BE2C (cell line): ENCODE data around the gene CD244.

Experiments used
- DNase-seq: peaks from one replicate; pipeline ENCODE4 v3.0.0-alpha.2; 2020
- H3K27me3 ChIP-seq: fragments of 250-450 bp; sonication (Bioruptor Pico); 2 replicates; pipeline ENCODE4 v1.5.1; 2020; ENCODE audit warnings: mild to moderate bottlenecking
- H3K36me3 ChIP-seq: fragments of 250-450 bp; sonication (Bioruptor Pico); 2 replicates; pipeline ENCODE4 v1.5.1; 2020; ENCODE audit warnings: mild to moderate bottlenecking
- H3K4me1 ChIP-seq: fragments of 250-450 bp; sonication (Bioruptor Pico); 2 replicates; pipeline ENCODE4 v1.5.1; 2020
- H3K4me3 ChIP-seq: 2 replicates; pipeline ENCODE4 v1.5.1; 2011; ENCODE audit warnings: low read depth, low read length
- H3K9me3 ChIP-seq: fragments of 250-450 bp; sonication (Bioruptor Pico); 2 replicates; pipeline ENCODE4 v1.5.1; 2020
- CTCF ChIP-seq: IDR thresholded peaks from 2 replicates; pipeline ENCODE4 v1.5.1; 2012; ENCODE audit warnings: mild to moderate bottlenecking, low read depth, low read length

Gene CD244

GRCh38 chr1:160798439-160798838 lies 64.2 kb downstream of the CD244 start:
- Histone ChIP-seq H3K27me3 (no peaks in the 10 kb centered on the region; the same call in 1 of the 2 replicates), H3K36me3 (no peaks in the 10 kb centered on the region), H3K9me3 (no peaks in the 10 kb centered on the region), H3K4me3 (no peak overlapping the region), H3K4me1 (no peaks in the 10 kb centered on the region)
- TF ChIP-seq CTCF, result no peak
- no peak for DNase-seq

GRCh38 chr1:160797861-160798273 lies 64.8 kb downstream of the CD244 start:
- Histone ChIP-seq H3K4me1 (no peaks in the 10 kb centered on the region), H3K9me3 (no peaks in the 10 kb centered on the region), H3K36me3 (no peaks in the 10 kb centered on the region), H3K4me3 (no peak overlapping the region), H3K27me3 (no peaks in the 10 kb centered on the region; the same call in 1 of the 2 replicates)
- no peak for DNase-seq
- no peak for TF ChIP-seq CTCF

- Histone ChIP-seq H3K27me3 (no peaks in the 10 kb centered on the region; the same call in 1 of the 2 replicates), H3K4me3 (no peak overlapping the region)
- DNase-seq, result no peak
Measured at GRCh38 chr1:160797271-160797709, 65.4 kb downstream of the CD244 start.

GRCh38 chr1:160795951-160796383 lies 66.7 kb downstream of the CD244 start, which contains the start of gene LY9:
Gene LY9 (plus strand): TSS chr1:160796174. CDS start chr1:160796188, 14 bp downstream.
- Histone ChIP-seq H3K4me3 (no peak within 1 kb of the TSS), H3K36me3 (no peaks in the 10 kb centered on the region), H3K9me3 (no peaks in the 10 kb centered on the region), H3K27me3 (no peaks in the 10 kb centered on the region; the same call in 1 of the 2 replicates), H3K4me1 (no peaks in the 10 kb centered on the region)
- DNase-seq, result no peak
- no peak for TF ChIP-seq CTCF

More at GRCh38 chr1:160797271-160797709, 65.4 kb downstream of the CD244 start:
- TF ChIP-seq CTCF, result no peak
- H3K4me1 ChIP-seq, result no peaks in the 10 kb centered on the region
- no peaks in the 10 kb centered on the region for H3K36me3 ChIP-seq
- no peaks in the 10 kb centered on the region for H3K9me3 ChIP-seq

- H3K4me1 ChIP-seq, result no peaks in the 10 kb centered on the region
- no peak for DNase-seq
- H3K27me3 ChIP-seq, result no peaks in the 10 kb centered on the region; the same call in 1 of the 2 replicates
- H3K36me3 ChIP-seq, result no peaks in the 10 kb centered on the region
- no peak for TF ChIP-seq CTCF
- no peak overlapping the region for H3K4me3 ChIP-seq
- no peaks in the 10 kb centered on the region for H3K9me3 ChIP-seq
Measured at GRCh38 chr1:160794376-160794775, 68.3 kb downstream of the CD244 start.

- DNase-seq, result no peak
- Histone ChIP-seq H3K4me1 (no peaks in the 10 kb centered on the region), H3K36me3 (no peaks in the 10 kb centered on the region), H3K27me3 (no peaks in the 10 kb centered on the region), H3K4me3 (no peak overlapping the region), H3K9me3 (no peaks in the 10 kb centered on the region)
- no peak for TF ChIP-seq CTCF
Measured at GRCh38 chr1:160789702-160790611, 72.7 kb downstream of the CD244 start.
